Urinary bladder (tissue), 4 donors: Measurements from ENCODE around the gene HSPA12B. TPM values are rescaled to one million over a fixed set of nuclear protein-coding genes. Genes with fewer than 3 reads are reported as not detected.

Source experiments
- DNase-seq: peaks from one replicate; pipeline ENCODE4 v3.0.0-alpha.2; 2015; ENCODE audit errors: extremely low spot score
- H3K27ac ChIP-seq: one replicate; pipeline ENCODE4 v1.5.1; 2013; ENCODE audit warnings: low read depth, mild to moderate bottlenecking, moderate library complexity
- H3K36me3 ChIP-seq: one replicate; pipeline ENCODE4 v1.6.1; 2013; ENCODE audit warnings: mild to moderate bottlenecking, moderate library complexity; ENCODE audit not compliant: insufficient read depth
- H3K4me1 ChIP-seq: one replicate; pipeline ENCODE4 v1.6.1; 2013; ENCODE audit warnings: mild to moderate bottlenecking, moderate library complexity; ENCODE audit not compliant: insufficient read depth
- H3K4me3 ChIP-seq: one replicate; pipeline ENCODE4 v1.5.1; 2013; ENCODE audit warnings: low read depth, low read length
- WGBS: extraction: QIAGEN DNeasy Blood & Tissue Kit; methylation state at CpG from one replicate; pipeline ENCODE4 v1.1.7; 2013; 5-methylcytosine and 5-hydroxymethylcytosine counted together
- polyA plus RNA-seq: library from polyadenylated mRNA; stranded (reverse); fragments of 200-250 nt; gene quantifications from one replicate; pipeline ENCODE4 v1.2.3, GENCODE V29; 2013
- total RNA-seq: library from RNA; depleted of rRNA; stranded (reverse); fragments of >200 nt; gene quantifications from one replicate; pipeline ENCODE4 v1.2.3, GENCODE V29; 2014
- donor health status: healthy with polysubstance abuse.
- donor health status: healthy.

Gene HSPA12B
- total and polyA plus RNA-seq, 2 donors, result 10.7 to 11.8 TPM

- Histone ChIP-seq H3K4me3 (no peak overlapping the region), H3K36me3 (no peaks in the 10 kb centered on the region), H3K27ac (no peak overlapping the region), H3K4me1 (no peaks in the 10 kb centered on the region)
- no peak for DNase-seq
- WGBS, result 63% methylated on average over 6 of the region's 6 CpGs
Observed at GRCh38 chr20:3710011-3710466, 22.4 kb upstream of the HSPA12B start.

- Histone ChIP-seq H3K27ac (no peak overlapping the region), H3K4me3 (no peak overlapping the region), H3K4me1 (no peaks in the 10 kb centered on the region), H3K36me3 (no peaks in the 10 kb centered on the region)
- no peak for DNase-seq
- WGBS, result 31% methylated on average over 18 of the region's 18 CpGs
Observed at GRCh38 chr20:3710703-3711483, 21.6 kb upstream of the HSPA12B start.

- H3K4me3 ChIP-seq, result no peak overlapping the region
- no peaks in the 10 kb centered on the region for H3K4me1 ChIP-seq
- no peak overlapping the region for H3K27ac ChIP-seq
- H3K36me3 ChIP-seq, result no peaks in the 10 kb centered on the region
- WGBS, result 69% methylated on average over 4 of the region's 4 CpGs
- DNase-seq, result no peak
Observed at GRCh38 chr20:3711484-3711941, 21.0 kb upstream of the HSPA12B start.

- H3K4me1 ChIP-seq, result no peaks in the 10 kb centered on the region
- no peak within 1 kb of the TSS for H3K27ac ChIP-seq
- no peak within 1 kb of the TSS for H3K4me3 ChIP-seq
- no peaks in the 10 kb centered on the region for H3K36me3 ChIP-seq
- DNase-seq, result no peak
- 83% methylated on average over 15 of the region's 15 CpGs for WGBS
Observed at GRCh38 chr20:3712279-3712873, 20.1 kb upstream of the HSPA12B start, which contains the start of gene SIGLEC1. Gene SIGLEC1 (minus strand): TSS chr20:3712600. CDS start chr20:3707128, 5,472 bp downstream.

GRCh38 chr20:3714092-3714491, 18.4 kb upstream of the HSPA12B start:
- no peak overlapping the region for H3K27ac ChIP-seq
- no peaks in the 10 kb centered on the region for H3K36me3 ChIP-seq
- H3K4me1 ChIP-seq, result no peaks in the 10 kb centered on the region
- H3K4me3 ChIP-seq, result no peak overlapping the region
- no peak for DNase-seq
- 80% methylated on average over 4 of the region's 4 CpGs for WGBS

- WGBS, result 71% methylated on average over 4 of the region's 4 CpGs
Observed at GRCh38 chr20:3716195-3716834, 16.2 kb upstream of the HSPA12B start.

GRCh38 chr20:3719046-3719445, 13.4 kb upstream of the HSPA12B start:
- H3K27ac ChIP-seq, result no peak overlapping the region

More at GRCh38 chr20:3716195-3716834, 16.2 kb upstream of the HSPA12B start:
- H3K4me3 ChIP-seq, result no peak overlapping the region
- no peak overlapping the region for H3K27ac ChIP-seq
- H3K36me3 ChIP-seq, result no peaks in the 10 kb centered on the region
- no peak for DNase-seq
- no peaks in the 10 kb centered on the region for H3K4me1 ChIP-seq

GRCh38 chr20:3720068-3720467, 12.4 kb upstream of the HSPA12B start:
- no peak for DNase-seq
- H3K36me3 ChIP-seq, result no peaks in the 10 kb centered on the region
- no peak overlapping the region for H3K4me3 ChIP-seq
- no peaks in the 10 kb centered on the region for H3K4me1 ChIP-seq
- 82% methylated on average over 2 of the region's 2 CpGs for WGBS
- H3K27ac ChIP-seq, result no peak overlapping the region

More at GRCh38 chr20:3719046-3719445, 13.4 kb upstream of the HSPA12B start:
- DNase-seq, result no peak
- WGBS, result 88% methylated on average over 4 of the region's 4 CpGs
- Histone ChIP-seq H3K4me1 (no peaks in the 10 kb centered on the region), H3K36me3 (no peaks in the 10 kb centered on the region), H3K4me3 (no peak overlapping the region)

- H3K36me3 ChIP-seq, result no peaks in the 10 kb centered on the region
- H3K4me1 ChIP-seq, result no peaks in the 10 kb centered on the region
- no peak overlapping the region for H3K27ac ChIP-seq
- 54% methylated on average over 6 of the region's 6 CpGs for WGBS
- DNase-seq, result no peak
- no peak overlapping the region for H3K4me3 ChIP-seq
Observed at GRCh38 chr20:3720626-3721025, 11.9 kb upstream of the HSPA12B start.

GRCh38 chr20:3721912-3722311, 10.6 kb upstream of the HSPA12B start:
- H3K36me3 ChIP-seq, result no peaks in the 10 kb centered on the region
- no peak overlapping the region for H3K4me3 ChIP-seq
- H3K4me1 ChIP-seq, result no peaks in the 10 kb centered on the region
- WGBS, result 78% methylated on average over 4 of the region's 4 CpGs
- DNase-seq, result no peak
- H3K27ac ChIP-seq, result no peak overlapping the region

GRCh38 chr20:3723284-3723683, 9.2 kb upstream of the HSPA12B start:
- Histone ChIP-seq H3K4me3 (no peak overlapping the region), H3K4me1 (no peaks in the 10 kb centered on the region), H3K36me3 (no peaks in the 10 kb centered on the region), H3K27ac (no peak overlapping the region)
- DNase-seq, result no peak
- WGBS, result 89% methylated on average over 8 of the region's 8 CpGs

- Histone ChIP-seq H3K36me3 (no peaks in the 10 kb centered on the region), H3K4me1 (no peaks in the 10 kb centered on the region), H3K4me3 (no peak overlapping the region), H3K27ac (no peak overlapping the region)
- WGBS, result 74% methylated on average over 4 of the region's 4 CpGs
- no peak for DNase-seq
Observed at GRCh38 chr20:3724356-3724755, 8.1 kb upstream of the HSPA12B start.

- no peaks in the 10 kb centered on the region for H3K4me1 ChIP-seq
- DNase-seq, result no peak
- no peak overlapping the region for H3K4me3 ChIP-seq
- H3K27ac ChIP-seq, result no peak overlapping the region
- WGBS, result 26% methylated on average over 11 of the region's 11 CpGs
- no peaks in the 10 kb centered on the region for H3K36me3 ChIP-seq
Observed at GRCh38 chr20:3727401-3728021, 5.0 kb upstream of the HSPA12B start.
